ENCODE measurements around the gene HSD3B7. TPM values are rescaled to one million over a fixed set of nuclear protein-coding genes. Genes with fewer than 3 reads are reported as not detected.

Gene HSD3B7
- total and polyA plus RNA-seq, 8 donors: 2.9 to 52.7 (median 10.3) TPM

- Histone ChIP-seq H3K9me3 (no peaks in the 10 kb centered on the region), H3K4me3 (no peak overlapping the region), H3K27me3 (peaks cover 0 to 47% (median 8%) of the 10 kb centered on the region in 3 donors), H3K4me1 (peaks cover 0 to under 1% (median under 1%) of the 10 kb centered on the region in 4 donors), H3K27ac (no peak overlapping the region), H3K36me3 (no peaks in the 10 kb centered on the region)
- DNase-seq: no peak
- intact Hi-C loops (cut with DNase I; ENCODE audit: low total_unique reads): no loop called here
- 78 to 89% (median 84%) methylated on average over 6 to 9 of the region's 9 CpGs for WGBS, 5 donors
- TF ChIP-seq POLR2A (IDR thresholded peaks at IDR 0.05): no peak
- TF ChIP-seq CTCF (IDR thresholded peaks at IDR 0.05): no peak
- TF ChIP-seq POLR2AphosphoS5 (IDR thresholded peaks at IDR 0.05): no peak
- TF ChIP-seq EP300 (IDR thresholded peaks at IDR 0.05): no peak
These were observed 17.9 kb downstream of the HSD3B7 start for GRCh38 chr16:31002862-31003341.

- no peak for TF ChIP-seq CTCF (IDR thresholded peaks at IDR 0.05)
- no peak for TF ChIP-seq POLR2AphosphoS5 (IDR thresholded peaks at IDR 0.05)
- no peak for TF ChIP-seq EP300 (IDR thresholded peaks at IDR 0.05)
- TF ChIP-seq POLR2A (IDR thresholded peaks at IDR 0.05): no peak
- no peaks in the 10 kb centered on the region for H3K36me3 ChIP-seq
- intact Hi-C loops (cut with DNase I; ENCODE audit: low total_unique reads): no loop called here
- H3K4me1 ChIP-seq: no peaks in the 10 kb centered on the region
- H3K27me3 ChIP-seq: peaks cover 0 to 55% (median 16%) of the 10 kb centered on the region in 3 donors
- WGBS, 5 donors: 73 to 85% (median 76%) methylated on average over 6 of the region's 6 CpGs
- no peak for DNase-seq
- no peaks in the 10 kb centered on the region for H3K9me3 ChIP-seq
- no peak overlapping the region for H3K27ac ChIP-seq
- H3K4me3 ChIP-seq: no peak overlapping the region
These were observed 18.7 kb downstream of the HSD3B7 start for GRCh38 chr16:31003744-31004143.

GRCh38 chr16:31004658-31005057 is 19.7 kb downstream of the HSD3B7 start:
- Histone ChIP-seq H3K27me3 (peaks cover 0 to 65% (median 26%) of the 10 kb centered on the region in 3 donors), H3K36me3 (no peaks in the 10 kb centered on the region), H3K27ac (no peak overlapping the region), H3K4me3 (no peak overlapping the region), H3K9me3 (no peaks in the 10 kb centered on the region), H3K4me1 (no peaks in the 10 kb centered on the region)
- no peak for DNase-seq
- TF ChIP-seq CTCF (IDR thresholded peaks at IDR 0.05): no peak
- TF ChIP-seq EP300 (IDR thresholded peaks at IDR 0.05): no peak
- no peak for TF ChIP-seq POLR2A (IDR thresholded peaks at IDR 0.05)
- no peak for TF ChIP-seq POLR2AphosphoS5 (IDR thresholded peaks at IDR 0.05)
- WGBS, 5 donors: 62 to 78% (median 70%) methylated on average over 2 of the region's 2 CpGs
- intact Hi-C loops (cut with DNase I; ENCODE audit: low total_unique reads): no loop called here

GRCh38 chr16:31005350-31006085 is 20.5 kb downstream of the HSD3B7 start:
- WGBS, 5 donors: 59 to 70% (median 66%) methylated on average over 15 to 16 of the region's 16 CpGs
- intact Hi-C loops (cut with DNase I; ENCODE audit: low total_unique reads): no loop called here
- Histone ChIP-seq H3K9me3 (no peaks in the 10 kb centered on the region), H3K4me3 (no peak overlapping the region), H3K27ac (no peak overlapping the region), H3K4me1 (peaks cover 0 to 4% (median under 1%) of the 10 kb centered on the region in 4 donors), H3K27me3 (peaks cover 0 to 73% (median 34%) of the 10 kb centered on the region in 3 donors), H3K36me3 (no peaks in the 10 kb centered on the region)
- no peak for DNase-seq
- TF ChIP-seq POLR2AphosphoS5 (IDR thresholded peaks at IDR 0.05) (no peak), CTCF (IDR thresholded peaks at IDR 0.05) (no peak), POLR2A (IDR thresholded peaks at IDR 0.05) (no peak), EP300 (IDR thresholded peaks at IDR 0.05) (no peak)
